HCT116 (cell line): ENCODE results near the gene DMKN.

Experiments
- CBX3 ChIP-seq: IDR thresholded peaks from 2 replicates; pipeline ENCODE4 v1.6.1; 2012; ENCODE audit warnings: low read depth
- EGR1 ChIP-seq: IDR thresholded peaks from 2 replicates; pipeline ENCODE4 v1.6.1; 2012; ENCODE audit warnings: low read depth
- EZH2phosphoT487 ChIP-seq: fragments of 200-600 bp; IDR thresholded peaks from 2 replicates; pipeline ENCODE4 v1.6.1; 2018; ENCODE audit warnings: antibody characterized with exemption, borderline replicate concordance
- MAX ChIP-seq: IDR thresholded peaks from 2 replicates; pipeline ENCODE4 v1.6.1; 2012
- POLR2A ChIP-seq: IDR thresholded peaks from 2 replicates; pipeline ENCODE4 v1.7.0; 2011; ENCODE audit warnings: borderline replicate concordance; ENCODE audit not compliant: insufficient read depth, insufficient read length; ENCODE audit errors: extremely low read depth
- POLR2AphosphoS5 ChIP-seq: IDR thresholded peaks from 2 replicates; pipeline ENCODE4 v1.6.1; 2011; ENCODE audit warnings: mild to moderate bottlenecking, low read depth, low read length, moderate library complexity
- RAD21 ChIP-seq: IDR thresholded peaks from 2 replicates; pipeline ENCODE4 v1.6.1; 2012; ENCODE audit warnings: low read depth, mild to moderate bottlenecking
- SP1 ChIP-seq: IDR thresholded peaks from 2 replicates; pipeline ENCODE4 v1.6.1; 2012; ENCODE audit warnings: low read depth
- TF ChIP-seq, protein P1 (sequence below), 3 experiments: fragments of 200-600 bp in 1 of 3; sonication (generic) in 1 of 3; IDR thresholded peaks in 2 of 3; conservative IDR thresholded peaks in 1 of 3; 2 replicates each; pipeline ENCODE4 v1.5.1; 2012 to 2017; ENCODE audit warnings: low read depth in 2 of 3, low read length in 2 of 3, antibody characterized with exemption in 1 of 3, borderline replicate concordance in 1 of 3, control low read depth in 1 of 3, mild to moderate bottlenecking in 1 of 3, mixed read lengths in 1 of 3, mixed run types in 1 of 3, moderate library complexity in 1 of 3; ENCODE audit not compliant: insufficient read depth in 1 of 3

- TF ChIP-seq MAX, result no peak
- TF ChIP-seq, protein P1, sequence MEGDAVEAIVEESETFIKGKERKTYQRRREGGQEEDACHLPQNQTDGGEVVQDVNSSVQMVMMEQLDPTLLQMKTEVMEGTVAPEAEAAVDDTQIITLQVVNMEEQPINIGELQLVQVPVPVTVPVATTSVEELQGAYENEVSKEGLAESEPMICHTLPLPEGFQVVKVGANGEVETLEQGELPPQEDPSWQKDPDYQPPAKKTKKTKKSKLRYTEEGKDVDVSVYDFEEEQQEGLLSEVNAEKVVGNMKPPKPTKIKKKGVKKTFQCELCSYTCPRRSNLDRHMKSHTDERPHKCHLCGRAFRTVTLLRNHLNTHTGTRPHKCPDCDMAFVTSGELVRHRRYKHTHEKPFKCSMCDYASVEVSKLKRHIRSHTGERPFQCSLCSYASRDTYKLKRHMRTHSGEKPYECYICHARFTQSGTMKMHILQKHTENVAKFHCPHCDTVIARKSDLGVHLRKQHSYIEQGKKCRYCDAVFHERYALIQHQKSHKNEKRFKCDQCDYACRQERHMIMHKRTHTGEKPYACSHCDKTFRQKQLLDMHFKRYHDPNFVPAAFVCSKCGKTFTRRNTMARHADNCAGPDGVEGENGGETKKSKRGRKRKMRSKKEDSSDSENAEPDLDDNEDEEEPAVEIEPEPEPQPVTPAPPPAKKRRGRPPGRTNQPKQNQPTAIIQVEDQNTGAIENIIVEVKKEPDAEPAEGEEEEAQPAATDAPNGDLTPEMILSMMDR (IDR thresholded peaks at IDR 0.05 in 2 of 3, conservative IDR thresholded peaks at IDR 0.05 in 1 of 3; ENCODE audit: borderline replicate concordance in 1 of 3, insufficient read depth in 1 of 3, low read depth in 2 of 3, low read length in 2 of 3), result no peak
- no peak for TF ChIP-seq POLR2A
- no peak for TF ChIP-seq RAD21
- TF ChIP-seq SP1, result no peak
- TF ChIP-seq POLR2AphosphoS5, result no peak
- no peak for TF ChIP-seq EGR1
- TF ChIP-seq CBX3, result no peak
- TF ChIP-seq EZH2phosphoT487, result no peak
Measured at GRCh38 chr19:35447606-35448469, 65.6 kb downstream of the DMKN start, which contains the start of gene FFAR2.
